Fibroblast of upper back skin (primary cell): ENCODE results near the gene COPS6.

ENCODE experiments used
- DNase-seq: peaks from one replicate; pipeline ENCODE4 v3.0.0-alpha.2; 2013

The COPS6 gene

DNA sequence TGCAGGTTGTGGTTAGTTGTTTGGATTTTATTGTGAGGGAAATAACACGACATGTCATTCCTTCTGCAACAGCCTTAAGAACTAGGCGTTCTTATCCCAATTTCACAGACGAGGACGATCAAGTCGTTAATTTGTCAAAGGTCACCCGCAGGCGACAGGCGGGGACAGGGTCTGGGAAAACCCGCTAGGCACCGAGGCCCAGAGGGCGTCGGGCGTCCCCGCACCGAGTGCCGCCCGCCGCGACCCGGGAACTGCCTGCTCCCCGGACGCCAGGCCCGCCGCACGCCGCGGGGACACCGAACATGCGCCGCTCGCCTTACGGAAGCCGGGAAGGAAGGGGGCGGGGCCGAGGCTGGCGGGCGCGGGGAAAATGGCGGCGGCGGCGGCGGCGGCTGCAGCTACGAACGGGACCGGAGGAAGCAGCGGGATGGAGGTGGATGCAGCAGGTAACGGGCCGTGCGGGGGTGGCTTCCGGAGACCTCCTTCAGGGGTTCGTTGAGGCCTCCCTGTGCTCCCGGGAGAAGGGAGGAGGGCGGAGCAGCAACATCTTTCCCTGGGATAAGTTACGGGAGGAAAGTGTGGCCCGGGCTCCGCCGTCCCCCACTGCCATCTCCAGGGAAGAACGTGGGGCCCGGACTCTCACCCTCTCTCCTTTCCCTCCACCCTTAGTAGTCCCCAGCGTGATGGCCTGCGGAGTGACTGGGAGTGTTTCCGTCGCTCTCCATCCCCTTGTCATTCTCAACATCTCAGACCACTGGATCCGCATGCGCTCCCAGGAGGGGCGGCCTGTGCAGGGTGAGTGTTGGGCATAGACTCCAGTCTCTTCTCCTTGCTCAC, at the start of gene COPS6:
TSS of gene COPS6 (plus strand) at position 349 of the 837 bp plus-strand sequence. CDS start at position 371, 22 bp downstream.
- DNase-seq = peak; percentile 75

DNA sequence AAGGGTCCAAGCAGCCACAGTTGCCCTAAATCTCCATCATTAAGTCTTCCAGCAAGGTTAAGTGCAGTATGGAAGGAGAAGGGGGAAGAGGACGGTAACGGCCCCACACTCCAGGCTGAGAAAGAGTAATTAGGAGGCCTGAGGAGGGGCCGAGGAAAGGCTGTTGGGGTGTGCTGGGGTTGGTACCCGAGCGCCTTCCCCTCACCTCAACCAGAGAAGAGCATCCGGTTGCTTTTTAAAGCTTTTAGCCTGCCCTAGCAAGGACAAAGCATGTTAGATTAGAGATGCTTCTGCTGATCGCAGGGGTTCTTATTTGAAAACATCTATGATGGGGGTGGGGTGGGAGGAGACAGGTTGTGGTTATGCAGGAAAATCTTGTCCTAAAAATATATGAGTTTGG, 48.2 kb upstream of the COPS6 start:
- DNase-seq = no peak

DNA sequence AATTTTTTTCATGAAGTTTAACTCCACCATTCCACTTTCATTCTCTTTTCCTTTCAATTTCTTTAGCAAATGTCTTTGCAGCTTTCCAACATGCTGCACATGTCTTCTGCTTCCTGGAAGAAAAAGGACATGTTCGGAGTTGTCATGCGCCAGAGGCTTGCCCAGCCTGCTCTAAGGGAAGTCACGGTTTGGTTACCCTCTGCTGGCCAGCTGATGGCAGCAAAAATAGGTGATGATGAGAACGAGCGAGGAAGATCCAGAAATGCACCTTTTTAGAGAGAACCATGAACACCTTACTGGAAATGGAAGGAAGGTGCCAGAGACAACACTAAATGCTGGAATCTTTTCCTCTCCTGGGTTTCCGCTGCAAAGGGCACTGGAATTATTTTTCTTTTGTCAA, 44.1 kb upstream of the COPS6 start:
- DNase-seq = no peak

DNA sequence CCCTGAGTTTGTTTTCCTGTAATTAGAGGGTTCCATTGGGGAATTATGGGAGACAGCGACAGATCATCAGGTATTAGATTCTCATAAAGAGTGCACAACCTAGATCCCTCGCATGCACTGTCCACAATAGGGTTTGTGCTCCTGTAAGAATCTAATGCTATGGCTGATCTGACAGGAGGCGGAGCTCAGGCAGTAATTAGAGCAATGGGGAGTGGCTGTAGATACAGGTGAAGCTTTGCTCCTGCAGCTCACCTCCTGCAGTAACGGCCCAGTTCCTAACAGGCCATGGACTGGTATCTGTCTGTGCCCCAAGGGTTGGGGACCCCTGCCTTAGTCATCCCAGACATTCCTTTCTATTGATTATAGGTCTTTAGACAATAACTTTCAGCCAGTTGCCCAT, 40.1 kb upstream of the COPS6 start:
- no peak for DNase-seq

DNA sequence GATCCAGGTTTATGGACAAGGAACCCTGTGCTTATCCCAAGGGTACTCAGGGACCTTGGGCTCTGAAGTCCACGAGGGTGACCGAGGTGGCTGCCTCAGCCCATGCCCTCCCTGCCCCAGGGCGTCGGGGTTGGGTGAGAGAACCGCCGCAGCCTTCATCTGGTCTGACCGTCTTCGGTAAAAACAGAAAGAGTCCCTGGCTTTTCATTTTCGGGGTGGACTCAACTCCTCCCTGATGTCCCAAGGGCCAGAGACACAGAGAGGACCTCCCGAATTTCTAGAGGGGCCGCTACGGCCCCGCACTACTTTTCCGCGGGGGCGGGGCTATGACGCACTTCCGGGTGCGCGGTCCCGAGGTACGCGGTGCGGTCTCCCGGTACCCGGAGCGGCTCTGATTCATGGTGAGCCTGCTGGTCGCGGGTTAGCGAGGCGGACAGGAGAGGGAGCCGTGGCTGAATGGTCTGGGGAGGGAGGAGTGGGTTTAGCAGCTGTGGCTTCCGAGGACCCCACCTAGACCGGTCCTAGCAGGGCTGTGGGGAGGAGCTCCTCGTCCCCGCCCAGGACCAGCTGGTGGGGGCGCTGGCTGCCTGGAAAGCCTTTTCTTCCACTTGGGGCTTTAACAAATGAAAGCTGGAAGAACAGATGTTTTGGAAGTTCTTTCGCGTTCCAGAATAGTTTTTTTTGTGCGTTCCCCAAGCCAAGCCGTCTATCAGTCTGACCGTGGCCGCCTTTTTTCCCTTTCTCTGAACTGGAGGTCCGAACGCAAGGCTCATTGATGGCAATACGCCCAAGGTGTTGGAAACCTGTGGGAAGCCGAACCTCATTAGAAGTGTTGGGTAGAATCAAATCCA, 39.1 kb upstream of the COPS6 start, which contains the start of gene ZSCAN21:
TSS of gene ZSCAN21 (plus strand) at position 334 of the 851 bp plus-strand sequence. CDS start 7,233 bp downstream, outside the sequence.
- DNase-seq = peak; percentile 82

DNA sequence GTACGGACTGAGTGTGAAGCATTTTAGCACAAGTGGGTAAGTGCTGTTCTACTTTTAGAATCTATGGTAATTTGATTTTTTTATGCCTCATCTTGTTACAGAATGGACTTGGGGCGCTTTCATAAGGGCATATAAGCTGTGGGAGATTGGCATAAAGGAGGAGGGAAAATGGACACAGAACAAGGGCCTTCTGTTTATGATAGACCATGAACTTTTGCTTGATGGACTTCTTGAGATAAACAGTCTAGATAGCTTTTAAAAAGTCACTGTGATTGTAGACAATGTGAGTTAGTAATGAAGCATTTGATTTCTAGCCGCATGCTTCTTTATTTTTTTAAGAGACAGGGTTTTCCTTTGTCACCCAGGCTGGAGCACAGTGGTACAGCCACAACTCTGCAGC, 37.2 kb upstream of the COPS6 start:
- DNase-seq = no peak

DNA sequence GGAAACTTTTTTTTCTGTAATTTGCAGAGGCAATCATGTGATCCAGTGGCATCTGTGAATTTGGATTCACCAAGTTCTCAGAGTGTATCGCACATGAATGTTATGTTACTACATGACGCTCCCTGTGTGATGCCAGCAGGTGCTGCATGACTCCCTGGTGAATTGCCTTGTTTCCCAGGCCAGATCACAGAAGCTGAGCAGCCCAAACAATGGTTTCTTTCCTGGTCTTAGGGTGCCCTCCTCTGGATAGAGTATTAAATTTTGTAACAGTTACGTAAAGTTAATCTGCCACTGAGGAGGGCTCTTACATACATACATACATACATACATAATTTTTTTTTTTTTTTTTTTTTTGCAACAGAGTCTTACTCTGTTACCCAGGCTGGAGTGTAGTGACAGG, 35.6 kb upstream of the COPS6 start:
- peak; percentile 36 for DNase-seq

DNA sequence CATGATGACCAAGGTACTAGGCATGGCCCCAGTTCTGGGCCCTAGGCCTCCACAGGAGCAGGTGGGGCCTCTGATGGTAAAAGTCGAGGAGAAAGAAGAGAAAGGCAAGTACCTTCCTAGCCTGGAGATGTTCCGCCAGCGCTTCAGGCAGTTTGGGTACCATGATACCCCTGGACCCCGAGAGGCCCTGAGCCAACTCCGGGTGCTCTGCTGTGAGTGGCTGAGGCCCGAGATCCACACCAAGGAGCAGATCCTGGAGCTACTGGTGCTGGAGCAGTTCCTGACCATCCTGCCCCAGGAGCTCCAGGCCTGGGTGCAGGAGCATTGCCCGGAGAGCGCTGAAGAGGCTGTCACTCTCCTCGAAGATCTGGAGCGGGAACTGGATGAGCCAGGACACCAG, 31.8 kb upstream of the COPS6 start:
- no peak for DNase-seq

DNA sequence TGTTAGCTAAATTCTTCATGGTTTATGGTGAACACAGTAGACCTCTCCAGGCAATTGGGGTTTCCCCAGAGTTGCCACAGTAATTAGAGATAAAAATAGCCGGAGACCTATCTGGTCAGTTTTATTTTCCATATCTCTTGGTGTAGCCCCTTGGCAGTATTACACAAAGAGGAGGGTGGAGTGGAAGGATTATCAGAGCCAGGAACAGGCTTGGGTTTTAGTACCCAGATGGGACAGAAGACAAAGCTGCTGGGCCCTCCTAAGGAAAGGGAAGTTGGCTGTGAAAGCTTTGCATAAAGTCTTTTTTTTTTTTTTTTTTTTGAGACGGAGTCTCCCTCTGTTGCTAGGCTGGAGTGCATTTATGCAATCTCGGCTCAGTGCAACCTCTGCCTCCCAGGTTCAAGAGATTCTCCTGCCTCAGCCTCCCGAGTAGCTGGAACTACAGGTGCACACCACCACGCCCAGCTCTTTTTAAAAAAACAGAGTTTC, 29.5 kb upstream of the COPS6 start:
- DNase-seq = no peak

DNA sequence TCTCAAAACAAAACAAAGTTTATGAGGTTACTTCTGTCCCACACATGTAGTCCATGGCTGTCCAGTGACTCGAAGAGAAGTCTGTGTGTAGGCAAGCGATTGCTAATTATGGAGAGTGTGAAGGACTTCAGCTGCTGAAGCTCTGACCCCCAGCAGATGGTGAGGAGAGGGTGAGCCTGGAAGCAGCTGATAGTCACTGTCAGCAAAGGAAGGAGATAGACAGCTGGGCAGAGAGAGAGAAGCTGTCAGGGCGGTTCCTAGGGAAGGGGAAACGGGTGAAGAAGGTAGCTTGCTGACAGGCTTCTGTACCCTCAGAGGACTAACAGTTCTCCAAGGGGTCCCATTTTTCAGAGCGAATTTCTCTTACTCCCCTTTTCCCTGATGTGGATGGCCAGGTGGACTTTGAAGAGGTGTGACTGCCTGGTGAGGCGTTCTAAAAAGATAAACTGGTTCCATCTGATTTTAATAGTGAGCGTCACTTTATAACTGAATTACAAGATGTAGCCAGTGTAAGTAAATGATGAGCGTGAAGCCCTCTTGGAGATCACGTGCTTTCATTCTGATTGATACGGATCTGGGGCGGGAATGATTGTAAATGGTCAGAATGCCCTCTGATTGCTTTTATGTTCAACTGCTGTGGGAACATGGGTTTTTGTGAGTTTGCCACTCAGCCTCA, 27.1 kb upstream of the COPS6 start:
- no peak for DNase-seq

DNA sequence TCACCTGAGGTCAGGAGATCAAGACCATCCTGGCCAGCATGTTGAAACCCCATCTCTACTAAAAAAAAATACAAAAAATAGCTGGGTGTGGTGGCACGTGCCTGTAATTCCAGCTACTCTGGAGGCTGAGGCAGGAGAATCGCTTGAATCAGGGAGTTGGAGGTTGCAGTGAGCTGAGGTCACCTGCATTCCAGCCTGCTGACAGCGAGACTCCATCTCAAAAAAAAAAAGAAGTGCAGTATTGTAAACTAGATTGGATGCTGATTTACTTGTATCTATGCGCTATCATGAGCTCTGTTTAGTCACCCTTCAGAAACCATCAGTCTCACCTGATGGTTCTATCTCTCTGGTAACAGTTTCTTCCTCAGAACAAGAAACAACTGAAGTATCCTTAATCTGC, 25.4 kb upstream of the COPS6 start:
- no peak for DNase-seq

DNA sequence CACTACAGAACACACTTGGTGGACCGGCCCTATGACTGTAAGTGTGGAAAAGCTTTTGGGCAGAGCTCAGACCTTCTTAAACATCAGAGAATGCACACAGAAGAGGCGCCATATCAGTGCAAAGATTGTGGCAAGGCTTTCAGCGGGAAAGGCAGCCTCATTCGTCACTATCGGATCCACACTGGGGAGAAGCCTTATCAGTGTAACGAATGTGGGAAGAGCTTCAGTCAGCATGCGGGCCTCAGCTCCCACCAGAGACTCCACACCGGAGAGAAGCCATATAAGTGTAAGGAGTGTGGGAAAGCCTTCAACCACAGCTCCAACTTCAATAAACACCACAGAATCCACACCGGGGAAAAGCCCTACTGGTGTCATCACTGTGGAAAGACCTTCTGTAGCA, 24.6 kb upstream of the COPS6 start:
- no peak for DNase-seq

DNA sequence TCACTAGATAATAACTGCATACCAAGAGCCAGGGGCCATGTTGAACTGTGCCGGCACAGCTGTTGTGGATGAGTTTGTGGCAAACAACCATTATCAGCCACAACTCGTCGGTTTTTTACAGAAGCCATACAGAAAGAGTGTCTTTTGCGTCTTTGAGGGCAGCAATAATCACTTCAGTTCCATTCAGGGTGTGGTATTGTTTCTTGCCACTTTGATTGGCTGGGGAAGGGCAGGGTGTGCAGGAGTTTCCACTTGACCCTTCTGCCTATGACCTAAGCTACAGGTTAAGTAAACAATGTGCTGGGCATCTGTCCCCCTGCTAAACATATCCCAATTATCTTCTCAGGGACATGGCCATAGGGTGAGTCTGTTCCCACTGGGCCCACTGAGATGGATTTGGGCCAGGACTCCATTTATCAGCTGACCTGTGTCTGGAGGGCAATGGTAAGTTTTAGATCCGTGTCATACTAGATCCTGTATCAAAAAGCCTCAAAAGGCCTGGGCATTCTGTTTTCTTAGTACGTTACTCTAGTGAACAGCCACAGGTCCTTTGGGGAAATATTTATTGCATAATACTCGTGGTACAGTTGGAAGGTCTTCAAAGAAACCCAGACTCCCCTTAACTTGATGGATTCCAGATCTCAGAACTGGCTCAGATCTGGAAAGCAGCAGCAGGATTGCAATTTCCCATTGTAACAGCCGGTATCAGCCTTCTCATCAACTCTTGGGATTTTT, 23.1 kb upstream of the COPS6 start:
- DNase-seq = peak; percentile 80

DNA sequence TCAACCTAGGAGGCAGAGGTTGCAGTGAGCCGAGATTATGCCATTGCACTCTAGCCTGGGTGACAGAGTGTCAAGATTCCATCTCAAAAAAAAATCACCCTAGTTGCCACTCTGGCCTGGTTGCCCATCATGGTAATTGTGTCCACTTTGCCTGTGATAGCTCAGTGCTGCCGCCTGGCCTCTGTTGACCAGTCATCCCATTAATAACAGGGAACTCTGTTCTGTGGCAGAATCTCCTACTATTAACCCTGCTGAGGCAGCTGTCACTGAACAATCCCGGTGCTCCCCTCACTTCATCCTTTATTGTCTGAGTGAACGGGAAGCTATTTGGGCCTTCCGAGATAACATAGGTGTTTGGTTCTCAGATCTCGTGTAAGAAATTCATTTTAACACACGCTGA, 21.8 kb upstream of the COPS6 start:
- no peak for DNase-seq

DNA sequence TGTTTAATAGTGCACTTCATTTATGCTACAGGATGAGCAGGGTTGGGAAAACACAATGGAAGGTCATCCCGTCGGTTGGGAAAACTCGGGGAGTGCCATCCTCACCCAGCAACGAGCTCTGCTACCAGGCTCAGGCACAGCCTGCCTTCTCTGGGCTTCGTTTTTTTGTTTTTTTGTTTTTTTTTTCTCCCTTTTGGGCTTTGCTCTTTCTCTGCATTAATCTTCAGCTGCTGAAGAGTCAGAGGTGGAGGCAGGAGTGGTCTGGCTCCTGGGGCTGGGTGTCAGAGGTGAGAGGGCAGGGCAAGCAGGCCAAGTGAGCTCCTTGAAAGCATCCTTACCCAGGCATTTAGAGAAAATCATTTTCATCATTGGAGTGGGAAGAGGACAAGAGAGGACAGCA, 18.8 kb upstream of the COPS6 start:
- no peak for DNase-seq

DNA sequence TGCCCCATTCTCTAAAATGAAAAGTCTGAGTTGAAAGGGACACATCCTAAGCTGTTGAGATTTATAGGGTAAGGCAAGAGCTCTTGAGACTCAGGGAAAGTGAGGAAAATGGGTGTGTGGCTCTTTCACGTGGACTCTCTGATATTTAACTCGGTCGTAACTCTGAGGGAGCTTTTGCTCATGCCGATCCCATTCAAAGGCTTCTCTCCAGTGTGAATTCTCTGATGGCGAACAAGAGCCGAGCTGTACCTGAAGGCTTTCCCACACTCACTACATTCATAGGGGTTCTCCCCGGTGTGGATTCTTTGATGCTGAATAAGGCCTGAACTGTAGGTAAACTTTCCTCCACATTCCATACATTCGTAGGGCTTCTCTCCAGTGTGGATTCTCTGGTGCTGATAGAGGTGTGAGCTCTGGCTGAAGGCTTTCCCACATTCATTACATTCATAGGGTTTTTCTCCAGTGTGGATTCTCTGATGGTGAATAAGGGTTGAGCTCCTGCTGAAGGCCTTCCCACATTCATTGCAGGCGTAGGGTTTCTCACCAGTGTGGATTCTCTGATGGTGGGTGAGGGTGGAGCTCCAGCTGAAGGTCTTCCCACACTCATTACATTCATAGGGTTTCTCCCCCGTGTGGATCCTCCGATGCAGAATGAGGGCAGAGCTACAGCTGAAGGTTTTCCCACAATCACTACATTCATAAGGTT, 17.6 kb upstream of the COPS6 start:
- no peak for DNase-seq

DNA sequence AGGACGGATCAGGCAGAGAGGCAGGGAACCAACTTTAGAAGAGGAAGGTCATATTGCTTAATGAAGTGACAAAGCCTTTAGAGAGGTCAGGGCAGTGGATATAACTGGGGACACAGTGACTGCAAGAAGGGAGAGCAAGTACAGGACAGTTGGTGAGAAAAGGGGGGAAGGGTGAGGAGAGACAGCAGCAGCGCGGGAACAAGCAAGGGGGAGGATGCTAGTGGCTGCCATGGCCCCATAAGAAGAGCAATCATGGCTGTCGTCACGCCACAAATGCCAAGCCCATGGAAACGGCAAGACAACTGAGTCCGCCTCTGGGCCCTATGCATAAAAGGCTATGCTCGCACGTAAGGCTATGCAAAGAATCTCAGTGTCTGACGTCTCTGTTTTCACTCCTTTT, 16.3 kb upstream of the COPS6 start:
- no peak for DNase-seq

DNA sequence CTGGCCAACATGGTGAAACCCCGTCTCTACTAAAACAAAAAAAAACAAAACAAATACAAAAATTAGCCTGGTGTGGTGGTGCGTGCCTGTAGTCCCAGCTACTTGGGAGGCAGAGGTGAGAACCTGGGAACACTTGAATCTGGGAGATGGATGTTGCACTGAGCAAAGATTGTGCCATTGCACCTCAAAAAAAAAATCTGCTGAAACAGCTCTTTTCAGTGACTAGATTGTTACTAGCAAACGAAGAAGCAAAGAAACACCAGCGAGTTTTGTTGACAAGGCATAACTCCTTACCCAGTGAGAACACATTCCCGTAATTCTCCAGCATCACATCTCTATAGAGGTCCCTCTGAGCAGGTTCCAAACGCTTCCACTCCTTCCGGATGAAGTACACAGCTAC, 13.9 kb upstream of the COPS6 start:
- DNase-seq = no peak

DNA sequence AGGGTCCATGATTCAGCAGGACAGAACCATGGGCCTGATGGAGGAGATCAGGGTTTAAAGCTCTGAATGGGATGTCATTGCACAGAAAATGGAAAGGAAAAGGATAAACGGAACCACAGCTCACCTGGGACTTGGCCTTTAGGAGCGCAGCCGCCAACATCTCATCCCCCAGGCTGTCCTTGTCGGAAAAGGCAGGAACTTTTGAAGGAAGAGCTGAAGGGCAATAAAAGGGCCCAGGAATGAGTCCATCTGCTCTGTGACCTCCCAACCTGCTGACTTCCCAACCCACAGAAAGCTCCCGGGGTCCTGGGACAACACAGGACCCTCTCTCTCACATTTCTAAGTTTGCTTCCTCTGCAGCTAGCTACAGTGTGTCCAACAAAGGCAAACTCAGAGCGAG, 13.4 kb upstream of the COPS6 start:
- no peak for DNase-seq

DNA sequence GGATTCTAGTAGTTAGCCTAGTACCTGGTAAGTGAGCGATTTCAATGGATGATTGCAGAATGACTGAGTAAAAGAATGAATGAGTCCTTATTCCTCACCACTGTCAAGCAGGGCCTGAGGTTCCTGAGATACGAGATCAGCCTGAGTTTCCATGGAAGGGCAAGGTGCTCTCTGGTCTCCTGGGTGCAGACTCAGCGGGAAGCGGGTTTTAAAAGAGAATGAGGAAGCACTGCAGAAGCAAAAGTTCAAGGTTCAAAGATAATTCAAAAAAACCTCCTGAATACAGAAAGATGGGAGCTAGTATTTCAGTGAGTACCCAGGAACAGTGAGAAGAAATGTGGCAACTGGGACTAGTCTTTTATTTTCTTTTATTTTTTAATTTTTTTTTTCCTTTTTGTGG, 11.6 kb upstream of the COPS6 start:
- no peak for DNase-seq

DNA sequence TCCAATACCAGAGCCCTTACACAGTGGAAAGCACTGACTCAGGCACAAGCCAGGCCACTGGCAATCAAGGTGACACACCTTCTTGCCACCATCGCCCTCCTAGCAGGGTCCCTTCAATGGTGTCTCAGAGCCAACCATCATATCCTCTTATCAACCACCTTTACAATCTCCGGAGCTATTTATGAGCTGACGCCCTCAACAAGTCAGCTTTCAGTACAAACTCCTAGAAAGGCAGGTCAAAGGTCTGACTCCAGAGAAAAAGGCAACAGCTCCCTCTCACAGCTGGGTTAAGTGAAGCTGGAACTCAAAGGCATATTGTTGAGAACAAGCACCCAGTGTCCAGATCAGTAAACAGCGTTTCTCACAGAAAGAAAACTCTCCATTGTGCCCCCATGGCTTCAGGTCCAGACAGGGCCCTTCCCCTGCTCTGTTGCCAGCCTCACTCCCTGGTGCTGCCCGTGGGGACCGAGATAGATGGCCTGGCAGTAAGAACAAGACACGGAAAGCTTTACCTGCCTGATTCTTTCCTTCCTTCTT, 9.7 kb upstream of the COPS6 start:
- no peak for DNase-seq
